Measurements from ENCODE around the gene PROM1.

DNA sequence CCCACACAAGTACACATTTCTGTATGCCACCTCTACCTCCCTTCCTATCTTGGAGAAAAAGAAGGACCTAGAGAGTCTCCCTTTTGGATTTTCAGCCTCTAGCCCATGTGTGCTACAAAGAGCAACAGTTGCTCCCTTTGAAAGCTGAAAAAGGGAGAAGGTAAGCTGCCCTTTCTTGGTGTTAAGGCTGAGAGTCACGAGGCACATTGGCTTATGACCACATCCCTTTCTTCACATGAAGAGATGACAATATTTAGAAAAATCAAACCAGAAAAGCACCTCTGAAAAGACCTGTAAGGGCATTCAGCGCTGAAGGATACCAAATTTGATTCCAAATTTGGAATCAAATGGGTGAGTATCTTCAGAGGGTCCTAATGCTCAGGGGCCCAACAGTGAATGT, 138.9 kb downstream of the PROM1 start:
- TF ChIP-seq CTCF (IDR thresholded peaks at IDR 0.05; ENCODE audit: low read length) (no peak), EZH2 (IDR thresholded peaks at IDR 0.05; ENCODE audit: borderline replicate concordance, low read length) (no peak)

Data from OCI-LY1 (cell line).